DMS53 treated with DMSO at 0.1 percent for 48 hours (cell line): ENCODE results near the gene TMEM218.

Experiments used
- DNase-seq: peaks from one replicate; lab custom pipeline; 2025; ENCODE audit not compliant: unreplicated experiment; lab: John Stamatoyannopoulos, UW

TMEM218 gene

GRCh38 chr11:125129316-125129993 is 18.0 kb upstream of the TMEM218 start:
- no peak for DNase-seq

- DNase-seq: no peak
Observed at GRCh38 chr11:125128450-125128849, 17.0 kb upstream of the TMEM218 start.

DNA sequence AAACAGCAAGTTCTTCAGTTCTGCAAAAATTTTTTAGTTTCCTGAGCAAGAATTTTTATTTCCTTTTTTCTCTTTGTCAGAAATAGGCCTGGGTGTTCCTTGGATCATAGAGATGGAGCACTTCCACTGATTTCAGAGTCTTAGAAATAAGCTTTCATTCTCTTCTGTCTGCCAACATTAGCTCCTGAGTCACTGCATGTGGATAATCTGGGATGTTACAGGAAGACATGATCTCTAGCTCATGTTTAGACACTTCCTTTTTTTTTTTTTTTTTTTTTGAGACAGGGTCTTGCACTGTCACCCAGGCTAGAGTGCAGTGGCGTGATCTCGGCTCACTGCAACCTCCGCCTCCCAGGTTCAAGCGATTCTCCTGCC is 13.2 kb upstream of the TMEM218 start:
- no peak for DNase-seq

- peak; percentile 80 for DNase-seq
Observed at GRCh38 chr11:125123947-125124617, 12.7 kb upstream of the TMEM218 start.

- DNase-seq: no peak
Observed at GRCh38 chr11:125123194-125123946, 11.9 kb upstream of the TMEM218 start.

GRCh38 chr11:125117429-125117828 is 6.0 kb upstream of the TMEM218 start:
- DNase-seq: no peak

DNA sequence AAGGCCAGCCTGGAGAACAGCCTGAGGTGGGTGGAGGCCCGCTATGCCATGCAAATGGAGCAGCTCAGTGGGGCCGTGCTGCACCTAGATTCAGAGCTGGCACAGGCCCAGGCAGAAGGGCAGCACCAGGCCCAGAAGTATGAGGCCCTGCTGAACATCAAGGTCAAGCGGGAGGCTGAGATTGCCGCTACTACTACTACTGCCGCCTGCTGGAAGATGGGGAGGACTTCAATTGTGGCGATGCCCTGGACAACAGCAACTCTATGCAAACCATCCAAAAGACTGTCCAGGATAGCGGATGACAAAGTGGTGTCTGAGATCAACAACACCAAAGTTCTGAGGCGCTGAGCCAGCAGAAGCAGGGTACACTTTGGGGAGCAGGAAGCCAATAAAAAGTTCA is 3.1 kb upstream of the TMEM218 start:
- DNase-seq: no peak

DNA sequence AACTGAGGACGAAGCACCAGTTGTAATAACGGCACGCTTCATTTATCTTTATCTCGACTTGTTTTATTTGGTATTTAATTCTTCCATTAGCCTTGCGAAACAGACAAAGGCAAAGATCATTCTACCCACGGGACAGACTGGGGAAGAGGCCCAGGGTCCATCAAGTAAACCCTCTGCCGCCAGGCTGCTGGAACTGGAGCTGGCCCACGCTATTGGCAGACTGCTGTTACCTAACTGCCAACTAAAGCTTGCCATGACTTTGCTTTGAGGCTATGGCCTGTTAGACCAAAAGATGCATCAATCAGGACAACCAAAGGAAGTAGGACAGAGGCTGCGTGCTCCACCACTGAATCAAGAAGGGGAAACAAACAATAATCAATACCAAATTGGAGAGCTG is 780 bp upstream of the TMEM218 start:
- DNase-seq: no peak

GRCh38 chr11:125111001-125111342 is 454 bp downstream of the TMEM218 start:
- DNase-seq: peak; percentile 45

- DNase-seq: no peak
Observed at GRCh38 chr11:125110506-125110905, 920 bp downstream of the TMEM218 start.

DNA sequence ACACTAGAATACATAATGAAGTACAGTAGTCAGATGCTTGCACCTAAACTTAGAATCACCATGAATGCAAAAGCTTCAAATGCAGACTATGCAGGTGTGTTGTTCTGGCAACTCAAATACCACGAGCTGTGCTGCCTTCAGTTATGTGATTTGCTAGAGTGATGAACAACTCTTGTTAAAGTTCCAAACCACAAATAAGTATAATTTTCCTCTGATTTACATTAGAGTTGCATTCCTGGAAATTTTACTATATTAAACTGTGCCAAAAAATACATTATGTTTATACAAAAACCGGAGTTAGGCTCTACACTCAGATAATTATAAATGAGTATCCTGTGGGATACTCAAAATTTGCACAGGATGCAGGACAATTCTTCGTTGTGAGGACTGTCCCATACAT is 3.0 kb downstream of the TMEM218 start:
- DNase-seq: no peak

GRCh38 chr11:125105926-125106325 is 5.5 kb downstream of the TMEM218 start:
- no peak for DNase-seq

GRCh38 chr11:125102510-125102909 is 8.9 kb downstream of the TMEM218 start:
- DNase-seq: no peak

DNA sequence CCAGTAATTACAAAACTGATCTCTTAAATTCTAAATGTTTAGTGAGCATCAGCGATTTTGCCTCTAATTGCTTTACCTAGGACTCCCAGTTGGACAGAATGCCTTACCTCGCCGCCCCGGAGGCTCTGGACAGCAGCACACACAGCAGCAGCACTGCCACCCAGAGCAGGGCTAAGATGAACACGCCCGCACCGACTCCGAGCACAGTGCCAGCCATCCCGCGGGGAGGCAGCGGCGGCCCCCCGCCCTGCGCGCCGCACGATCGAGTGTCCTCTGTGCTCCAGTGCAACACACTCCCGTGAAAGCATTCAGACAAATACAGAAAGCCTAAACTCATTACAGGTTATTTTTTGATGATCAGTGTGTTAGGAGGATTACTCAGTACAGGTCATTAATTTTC is 9.4 kb downstream of the TMEM218 start:
- DNase-seq: no peak

GRCh38 chr11:125101596-125101995 is 9.8 kb downstream of the TMEM218 start:
- DNase-seq: no peak

- DNase-seq: no peak
Observed at GRCh38 chr11:125100136-125100535, 11.3 kb downstream of the TMEM218 start.

GRCh38 chr11:125094731-125095130 is 16.7 kb downstream of the TMEM218 start:
- DNase-seq: no peak

GRCh38 chr11:125093502-125093901 is 17.9 kb downstream of the TMEM218 start:
- no peak for DNase-seq

- no peak for DNase-seq
Observed at GRCh38 chr11:125092669-125093068, 18.8 kb downstream of the TMEM218 start.

GRCh38 chr11:125091877-125092664 is 19.4 kb downstream of the TMEM218 start:
- no peak for DNase-seq

GRCh38 chr11:125091247-125091876 is 20.1 kb downstream of the TMEM218 start:
- DNase-seq: no peak
